Brain microvascular endothelial cell (primary cell): ENCODE data around the gene FNDC3A.
A peak's percentile ranks its signal among the peaks of the same experiment; 100 is the strongest.

Experiments
- DNase-seq: peaks from one replicate; pipeline ENCODE4 v3.0.0-alpha.2; 2020
- H3K27ac ChIP-seq: fragments of 250-450 bp; sonication (Bioruptor Pico); 2 replicates; pipeline ENCODE4 v1.5.1; 2020; ENCODE audit warnings: mild to moderate bottlenecking, moderate library complexity
- H3K27me3 ChIP-seq: fragments of 250-450 bp; sonication (Bioruptor Pico); replicated peaks from 2 replicates; pipeline ENCODE4 v1.5.1; 2020; ENCODE audit warnings: mild to moderate bottlenecking
- H3K36me3 ChIP-seq: fragments of 250-450 bp; sonication (Bioruptor Pico); replicated peaks from 2 replicates; pipeline ENCODE4 v1.5.1; 2020; ENCODE audit warnings: mild to moderate bottlenecking
- H3K4me3 ChIP-seq: 2 replicates; pipeline ENCODE4 v1.5.1; 2011; ENCODE audit warnings: low read depth, mild to moderate bottlenecking, control low read depth, low read length, moderate library complexity
- in situ Hi-C: cut with HindIII; loops from 2 replicates; pipeline ENCODE4 v1.10.0; 2017; ENCODE audit warnings: low sequenced_read_pairs, low pct_ligation_motif_present
- TF ChIP-seq, protein P1 (sequence below): IDR thresholded peaks from 2 replicates; pipeline ENCODE4 v1.5.1; 2011; ENCODE audit warnings: low read depth, mild to moderate bottlenecking, moderate library complexity, low read length, control low read depth, inconsistent platforms; ENCODE audit errors: missing control alignments

The FNDC3A gene

DNA sequence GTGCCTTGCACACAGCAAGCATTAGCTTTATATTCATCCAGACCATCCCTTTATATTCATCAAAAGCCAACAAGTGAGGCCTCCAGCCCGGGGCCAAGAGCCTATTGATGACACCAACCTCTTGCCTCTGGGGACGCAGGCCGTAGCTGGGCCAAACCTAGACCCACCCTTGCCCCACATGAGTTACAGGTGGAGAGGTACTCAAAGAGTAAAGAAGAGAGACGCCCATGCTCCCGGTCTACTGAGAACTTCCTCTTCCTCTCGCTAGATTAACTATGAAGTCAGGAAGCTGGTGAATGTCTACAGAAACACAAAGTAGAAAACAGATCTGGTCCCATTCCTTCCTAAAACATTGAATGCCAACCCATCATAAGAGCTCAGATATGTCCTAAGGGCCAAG lies 240.6 kb downstream of the FNDC3A start:
- in situ Hi-C loops = no loop called here
- Histone ChIP-seq H3K27ac (no peak overlapping the region), H3K27me3 (peaks cover 27% of the 10 kb centered on the region), H3K4me3 (no peak overlapping the region), H3K36me3 (no peaks in the 10 kb centered on the region)
- no peak for DNase-seq
- TF ChIP-seq, protein P1, sequence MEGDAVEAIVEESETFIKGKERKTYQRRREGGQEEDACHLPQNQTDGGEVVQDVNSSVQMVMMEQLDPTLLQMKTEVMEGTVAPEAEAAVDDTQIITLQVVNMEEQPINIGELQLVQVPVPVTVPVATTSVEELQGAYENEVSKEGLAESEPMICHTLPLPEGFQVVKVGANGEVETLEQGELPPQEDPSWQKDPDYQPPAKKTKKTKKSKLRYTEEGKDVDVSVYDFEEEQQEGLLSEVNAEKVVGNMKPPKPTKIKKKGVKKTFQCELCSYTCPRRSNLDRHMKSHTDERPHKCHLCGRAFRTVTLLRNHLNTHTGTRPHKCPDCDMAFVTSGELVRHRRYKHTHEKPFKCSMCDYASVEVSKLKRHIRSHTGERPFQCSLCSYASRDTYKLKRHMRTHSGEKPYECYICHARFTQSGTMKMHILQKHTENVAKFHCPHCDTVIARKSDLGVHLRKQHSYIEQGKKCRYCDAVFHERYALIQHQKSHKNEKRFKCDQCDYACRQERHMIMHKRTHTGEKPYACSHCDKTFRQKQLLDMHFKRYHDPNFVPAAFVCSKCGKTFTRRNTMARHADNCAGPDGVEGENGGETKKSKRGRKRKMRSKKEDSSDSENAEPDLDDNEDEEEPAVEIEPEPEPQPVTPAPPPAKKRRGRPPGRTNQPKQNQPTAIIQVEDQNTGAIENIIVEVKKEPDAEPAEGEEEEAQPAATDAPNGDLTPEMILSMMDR = no peak

DNA sequence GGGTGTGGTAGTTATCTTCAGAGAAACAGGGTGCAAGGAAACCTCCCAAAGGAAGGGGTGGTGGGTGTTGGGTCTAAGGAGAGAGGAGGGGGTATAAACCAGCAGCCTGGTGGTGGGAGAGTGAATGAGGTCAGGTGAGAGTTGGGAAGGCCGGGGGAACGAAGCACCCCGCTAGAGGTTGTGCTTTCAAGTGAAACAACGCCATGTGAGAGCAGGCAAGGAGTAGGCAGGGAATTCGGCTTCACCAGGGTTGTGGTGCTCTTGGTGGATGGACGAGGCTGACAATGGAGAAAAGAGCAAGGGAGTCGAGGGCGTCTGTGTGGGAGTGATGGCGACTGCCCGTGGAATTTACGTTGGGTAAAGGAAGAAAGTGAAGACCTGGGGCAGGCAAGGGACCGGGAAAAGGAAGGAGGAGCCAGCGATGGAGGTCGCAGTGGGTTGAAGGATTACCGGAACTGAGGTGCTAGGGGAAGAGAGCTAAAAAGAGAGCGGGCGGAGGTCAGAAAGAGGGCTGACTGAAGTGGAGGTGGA lies 242.3 kb downstream of the FNDC3A start:
- Histone ChIP-seq H3K4me3 (no peak overlapping the region), H3K27ac (no peak overlapping the region), H3K27me3 (peaks cover 44% of the 10 kb centered on the region), H3K36me3 (no peaks in the 10 kb centered on the region)
- in situ Hi-C loops = no loop called here
- TF ChIP-seq, protein P1 = no peak
- no peak for DNase-seq

DNA sequence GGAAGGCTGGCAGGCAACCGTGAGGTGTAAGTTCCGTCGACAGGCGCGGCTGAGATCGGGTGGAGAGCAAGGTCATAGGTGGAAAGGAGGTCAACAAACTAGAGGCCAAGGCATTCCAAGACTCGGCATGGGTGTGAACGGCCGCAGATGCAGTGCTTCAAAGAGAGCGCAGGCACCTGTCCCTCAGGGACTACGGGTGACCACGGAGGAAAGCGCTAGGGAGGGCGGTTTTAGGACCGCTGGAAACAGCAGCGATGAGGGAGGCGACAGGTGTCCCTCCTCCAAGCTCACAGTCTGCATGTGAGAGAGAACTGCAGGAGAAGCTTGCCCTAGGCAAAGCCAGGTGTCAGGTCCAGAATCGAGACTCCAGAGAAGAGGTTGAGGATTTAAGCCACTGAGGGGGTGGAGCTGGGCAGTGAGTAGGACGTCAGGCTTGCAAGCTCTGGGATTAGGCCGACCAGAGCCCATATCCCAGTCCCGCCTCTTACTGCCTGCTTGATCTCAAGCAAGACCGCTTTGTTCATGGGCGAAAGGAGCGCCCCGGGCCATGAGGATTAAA lies 242.9 kb downstream of the FNDC3A start:
- in situ Hi-C loops = no loop called here
- H3K27me3 ChIP-seq = peaks cover 47% of the 10 kb centered on the region
- DNase-seq = no peak
- TF ChIP-seq, protein P1 = no peak
- no peak overlapping the region for H3K27ac ChIP-seq
- H3K4me3 ChIP-seq = no peak overlapping the region
- no peaks in the 10 kb centered on the region for H3K36me3 ChIP-seq

DNA sequence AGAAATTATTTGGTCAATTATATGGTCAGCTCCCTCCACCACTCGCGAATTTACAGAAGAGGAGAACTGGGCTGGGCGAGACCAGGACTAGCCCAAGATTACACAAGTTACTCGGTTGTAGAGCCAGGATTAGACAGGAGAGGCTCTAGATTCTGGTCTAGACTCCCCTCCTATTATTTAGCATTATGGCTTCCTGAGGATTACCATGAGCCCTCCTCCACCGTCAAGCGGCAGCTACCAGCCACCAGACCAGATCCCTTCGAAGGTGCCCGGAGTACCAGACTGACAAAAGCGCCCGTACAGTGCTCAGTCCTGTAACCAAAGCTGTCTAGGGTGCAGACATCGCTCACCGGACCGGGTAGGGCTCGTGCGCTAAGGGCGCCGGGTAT lies 243.9 kb downstream of the FNDC3A start:
- in situ Hi-C loops = no loop called here
- H3K4me3 ChIP-seq = peak overlapping the region; percentile 28
- TF ChIP-seq, protein P1 = no peak

DNA sequence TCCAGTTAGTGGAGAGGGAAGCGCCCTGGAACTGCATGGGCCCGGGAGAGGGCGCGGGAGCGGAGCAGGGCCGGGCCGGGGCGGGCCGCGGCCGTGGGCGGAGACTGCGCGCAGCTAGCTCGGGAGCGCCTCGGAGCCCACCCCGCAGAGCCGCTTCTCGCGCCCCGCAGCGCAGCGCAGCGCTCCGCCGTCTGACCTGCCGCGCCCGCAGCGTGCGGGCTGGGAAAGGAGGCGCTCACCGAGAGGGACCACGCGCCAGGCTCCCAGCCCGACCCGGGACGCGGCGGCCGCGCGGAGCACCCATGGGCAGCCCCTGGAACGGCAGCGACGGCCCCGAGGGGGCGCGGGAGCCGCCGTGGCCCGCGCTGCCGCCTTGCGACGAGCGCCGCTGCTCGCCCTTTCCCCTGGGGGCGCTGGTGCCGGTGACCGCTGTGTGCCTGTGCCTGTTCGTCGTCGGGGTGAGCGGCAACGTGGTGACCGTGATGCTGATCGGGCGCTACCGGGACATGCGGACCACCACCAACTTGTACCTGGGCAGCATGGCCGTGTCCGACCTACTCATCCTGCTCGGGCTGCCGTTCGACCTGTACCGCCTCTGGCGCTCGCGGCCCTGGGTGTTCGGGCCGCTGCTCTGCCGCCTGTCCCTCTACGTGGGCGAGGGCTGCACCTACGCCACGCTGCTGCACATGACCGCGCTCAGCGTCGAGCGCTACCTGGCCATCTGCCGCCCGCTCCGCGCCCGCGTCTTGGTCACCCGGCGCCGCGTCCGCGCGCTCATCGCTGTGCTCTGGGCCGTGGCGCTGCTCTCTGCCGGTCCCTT lies 244.5 kb downstream of the FNDC3A start, which contains the start of gene MLNR:
Gene MLNR, plus strand, starts transcription at position 303 of the 820 bp plus-strand sequence. Its CDS starts 0 bp downstream, at position 303.
- TF ChIP-seq, protein P1 = peak; percentile 22
- Histone ChIP-seq H3K4me3 (peak within 1 kb of the TSS; percentile 28), H3K27me3 (peaks cover 51% of the 10 kb centered on the region), H3K36me3 (no peaks in the 10 kb centered on the region), H3K27ac (no peak within 1 kb of the TSS)
- no peak for DNase-seq
- in situ Hi-C loops = no loop called here

More for the DNA sequence above, 243.9 kb downstream of the FNDC3A start:
- Histone ChIP-seq H3K27me3 (peaks cover 51% of the 10 kb centered on the region), H3K36me3 (no peaks in the 10 kb centered on the region), H3K27ac (no peak overlapping the region)
- no peak for DNase-seq
